ENCODE results near the gene LRRC18. TPM values are rescaled to one million over a fixed set of nuclear protein-coding genes. Genes with fewer than 3 reads are reported as not detected.

Gene LRRC18
- polyA plus RNA-seq, 1 donor: 0.24 TPM

GRCh38 chr10:48881937-48882336, 57.7 kb downstream of the LRRC18 start:
- H3K4me1 ChIP-seq (ENCODE audit: control insufficient read depth, insufficient read depth, low read length): no peaks in the 10 kb centered on the region
- H3K27me3 ChIP-seq (ENCODE audit: control insufficient read depth, insufficient read depth, low read length): no peaks in the 10 kb centered on the region
- no peak overlapping the region for H3K4me3 ChIP-seq (ENCODE audit: low read length)
- WGBS (ENCODE audit: insufficient coverage, low lambda C conversion rate): no CpG with 5 or more reads among the region's 1 CpG
- no peaks in the 10 kb centered on the region for H3K9me3 ChIP-seq (ENCODE audit: control insufficient read depth, low read depth, low read length)
- no peak overlapping the region for H3K27ac ChIP-seq (ENCODE audit: low read length)
- no peak for DNase-seq
- H3K36me3 ChIP-seq (ENCODE audit: control insufficient read depth, insufficient read depth, low read length): no peaks in the 10 kb centered on the region

DNA sequence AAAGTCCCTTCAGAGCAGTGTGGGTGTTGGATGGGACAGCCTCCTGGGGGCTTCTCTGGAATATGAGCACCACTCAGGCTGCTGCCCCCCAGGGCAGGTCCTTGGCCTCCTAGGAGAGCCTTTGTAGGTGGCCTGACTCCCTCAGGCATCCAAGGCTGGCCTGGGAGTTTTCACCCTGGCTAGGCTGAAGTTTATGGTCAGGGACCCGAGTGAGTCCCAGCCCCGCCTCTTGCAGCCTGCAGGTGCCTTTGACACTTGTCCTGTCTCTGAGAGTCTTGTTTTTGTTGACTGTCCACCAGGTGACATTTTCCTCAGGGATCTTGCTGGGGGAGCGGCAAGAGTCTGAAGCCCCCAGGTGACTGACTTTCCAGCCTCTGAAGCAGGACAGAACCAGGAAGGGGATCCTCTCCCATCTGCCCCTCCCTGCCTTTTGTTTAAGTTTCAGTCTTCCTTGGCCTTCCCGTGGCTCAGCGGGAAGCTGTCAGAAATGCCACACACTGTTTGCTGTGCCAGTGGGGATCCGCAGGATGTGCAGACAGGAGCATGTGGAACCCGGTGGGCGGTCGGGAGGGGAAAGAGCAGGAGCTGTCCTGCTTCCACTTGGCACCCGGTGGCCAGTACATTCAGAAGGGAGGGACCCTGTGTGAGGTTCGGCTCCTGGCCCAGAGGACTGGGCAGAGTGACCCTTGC, 59.5 kb downstream of the LRRC18 start:
- no CpG with 5 or more reads among the region's 11 CpGs for WGBS (ENCODE audit: insufficient coverage, low lambda C conversion rate)
- H3K27me3 ChIP-seq (ENCODE audit: control insufficient read depth, insufficient read depth, low read length): no peaks in the 10 kb centered on the region
- no peak overlapping the region for H3K4me3 ChIP-seq (ENCODE audit: low read length)
- no peak overlapping the region for H3K27ac ChIP-seq (ENCODE audit: low read length)
- H3K9me3 ChIP-seq (ENCODE audit: control insufficient read depth, low read depth, low read length): no peaks in the 10 kb centered on the region
- DNase-seq: no peak
- no peaks in the 10 kb centered on the region for H3K4me1 ChIP-seq (ENCODE audit: control insufficient read depth, insufficient read depth, low read length)
- no peaks in the 10 kb centered on the region for H3K36me3 ChIP-seq (ENCODE audit: control insufficient read depth, insufficient read depth, low read length)

DNA sequence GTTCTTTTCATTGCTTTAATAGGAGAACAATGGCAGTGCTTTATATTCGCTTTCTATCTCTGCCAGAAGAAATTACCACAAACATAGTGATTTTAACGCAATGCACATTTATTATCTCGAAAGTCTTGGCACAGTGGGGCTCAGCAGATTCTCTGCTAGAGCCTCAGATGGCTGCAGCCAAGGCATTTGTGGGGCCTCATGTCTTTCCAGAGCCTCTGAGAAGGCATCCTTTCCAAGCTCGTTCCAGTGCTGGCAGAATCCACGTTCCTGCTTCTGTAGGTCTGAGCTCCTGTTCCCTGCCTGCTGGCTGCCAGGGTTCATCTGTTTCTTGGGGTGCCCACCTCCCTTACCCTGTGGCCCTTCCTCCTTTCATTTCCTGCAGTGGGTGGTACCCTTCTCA, 60.2 kb downstream of the LRRC18 start:
- DNase-seq: no peak
- H3K36me3 ChIP-seq (ENCODE audit: control insufficient read depth, insufficient read depth, low read length): no peaks in the 10 kb centered on the region
- H3K27ac ChIP-seq (ENCODE audit: low read length): no peak overlapping the region
- no peaks in the 10 kb centered on the region for H3K27me3 ChIP-seq (ENCODE audit: control insufficient read depth, insufficient read depth, low read length)
- WGBS (ENCODE audit: insufficient coverage, low lambda C conversion rate): no CpG with 5 or more reads among the region's 5 CpGs
- no peaks in the 10 kb centered on the region for H3K4me1 ChIP-seq (ENCODE audit: control insufficient read depth, insufficient read depth, low read length)
- no peak overlapping the region for H3K4me3 ChIP-seq (ENCODE audit: low read length)
- H3K9me3 ChIP-seq (ENCODE audit: control insufficient read depth, low read depth, low read length): no peaks in the 10 kb centered on the region

GRCh38 chr10:48878091-48878490, 61.5 kb downstream of the LRRC18 start:
- no peaks in the 10 kb centered on the region for H3K9me3 ChIP-seq (ENCODE audit: control insufficient read depth, low read depth, low read length)
- DNase-seq: no peak
- no peak overlapping the region for H3K27ac ChIP-seq (ENCODE audit: low read length)
- no peaks in the 10 kb centered on the region for H3K27me3 ChIP-seq (ENCODE audit: control insufficient read depth, insufficient read depth, low read length)
- no CpG with 5 or more reads among the region's 3 CpGs for WGBS (ENCODE audit: insufficient coverage, low lambda C conversion rate)
- no peaks in the 10 kb centered on the region for H3K4me1 ChIP-seq (ENCODE audit: control insufficient read depth, insufficient read depth, low read length)
- H3K36me3 ChIP-seq (ENCODE audit: control insufficient read depth, insufficient read depth, low read length): no peaks in the 10 kb centered on the region
- no peak overlapping the region for H3K4me3 ChIP-seq (ENCODE audit: low read length)

- WGBS (ENCODE audit: insufficient coverage, low lambda C conversion rate): no CpG with 5 or more reads among the region's 1 CpG
- no peak for DNase-seq
Measured at GRCh38 chr10:48872234-48872633, 67.4 kb downstream of the LRRC18 start.

More at GRCh38 chr10:48872234-48872633, 67.4 kb downstream of the LRRC18 start:
- Histone ChIP-seq H3K27me3 (ENCODE audit: control insufficient read depth, insufficient read depth, low read length) (no peaks in the 10 kb centered on the region), H3K27ac (ENCODE audit: low read length) (no peak overlapping the region), H3K4me1 (ENCODE audit: control insufficient read depth, insufficient read depth, low read length) (no peaks in the 10 kb centered on the region), H3K36me3 (ENCODE audit: control insufficient read depth, insufficient read depth, low read length) (no peaks in the 10 kb centered on the region), H3K4me3 (ENCODE audit: low read length) (no peak overlapping the region), H3K9me3 (ENCODE audit: control insufficient read depth, low read depth, low read length) (no peaks in the 10 kb centered on the region)

Other genes with a start within 250 kb of the LRRC18 start
- gene VSTM4, start 175.7 kb upstream of the LRRC18 start, polyA plus RNA-seq: 10.2 TPM
- not detected for gene FAM170B, start 194.2 kb upstream of the LRRC18 start, polyA plus RNA-seq
- 5.5 TPM for gene TMEM273, start 248.6 kb upstream of the LRRC18 start, polyA plus RNA-seq

Data from large intestine (tissue), 3 donors.